Inflammatory macrophage (primary cell): ENCODE measurements around the gene XIAP.
"Not testable (repeated sequence)": the region's sequence is repeated elsewhere in the genome, so short reads cannot be mapped to it uniquely, and the experiment has no call there.

Experiments
- DNase-seq, 2 donors: peaks; one replicate each; pipeline ENCODE4 v3.0.0-alpha.2; 2020 to 2022

The XIAP gene

DNA sequence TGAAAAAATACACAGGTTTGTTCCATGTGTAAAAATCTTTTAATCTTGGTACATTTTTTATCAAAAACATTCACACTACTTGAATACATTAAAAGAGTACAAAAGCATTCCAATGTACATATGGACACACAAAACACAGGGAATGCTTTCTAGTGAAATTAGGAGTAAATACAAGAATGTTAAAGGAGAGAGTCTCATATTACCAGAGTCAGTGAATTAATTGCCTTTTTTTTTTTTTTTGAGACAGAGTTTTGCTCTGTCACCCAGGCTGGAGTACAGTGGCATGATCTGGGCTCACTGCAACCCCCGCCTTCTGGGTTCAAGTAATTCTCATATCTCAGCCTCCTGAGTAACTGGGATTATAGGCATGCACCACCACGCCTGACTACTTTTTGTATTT is 17.0 kb downstream of the XIAP start:
- no peak for DNase-seq

DNA sequence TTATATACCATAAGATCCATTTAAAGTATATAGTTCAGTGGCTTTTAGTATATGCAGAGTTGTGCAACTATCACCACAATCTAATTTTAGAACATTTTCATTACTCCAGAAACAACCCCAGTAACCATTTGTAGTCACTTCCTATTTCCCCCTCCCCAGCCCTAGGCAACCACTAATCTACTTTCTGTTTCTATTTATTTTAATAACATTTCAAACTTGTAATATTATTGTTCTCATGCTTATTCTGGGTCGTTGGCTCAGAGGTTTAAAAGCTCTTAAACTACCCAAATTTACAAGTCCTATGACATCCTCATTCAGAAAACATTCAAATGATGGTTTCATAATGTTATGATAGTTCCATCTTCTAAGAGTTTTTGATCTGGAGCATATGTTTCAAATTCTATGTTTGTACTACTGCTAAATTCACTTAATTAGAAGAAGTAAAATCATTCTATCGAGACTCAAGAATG is 18.4 kb downstream of the XIAP start:
- peak; percentile 27 to 50 for DNase-seq

DNA sequence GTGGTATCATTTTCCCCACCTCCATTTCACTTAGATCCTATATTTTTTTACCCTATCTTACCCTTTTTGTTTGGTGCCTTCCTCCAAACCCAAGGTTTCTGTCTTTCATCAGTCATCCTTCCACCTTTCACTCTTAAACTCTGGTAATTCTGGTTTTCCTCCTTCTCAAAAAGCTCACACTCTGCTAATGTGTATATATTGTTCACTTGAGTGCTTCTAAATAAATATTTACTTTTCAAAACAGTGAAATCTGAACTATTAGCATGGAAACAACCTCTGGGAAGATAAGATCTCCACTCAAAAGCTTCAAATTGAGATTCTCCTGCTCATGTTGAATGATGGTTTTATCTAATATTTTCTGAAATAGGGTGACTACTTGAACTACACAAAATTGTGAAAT is 21.5 kb downstream of the XIAP start:
- no peak for DNase-seq

DNA sequence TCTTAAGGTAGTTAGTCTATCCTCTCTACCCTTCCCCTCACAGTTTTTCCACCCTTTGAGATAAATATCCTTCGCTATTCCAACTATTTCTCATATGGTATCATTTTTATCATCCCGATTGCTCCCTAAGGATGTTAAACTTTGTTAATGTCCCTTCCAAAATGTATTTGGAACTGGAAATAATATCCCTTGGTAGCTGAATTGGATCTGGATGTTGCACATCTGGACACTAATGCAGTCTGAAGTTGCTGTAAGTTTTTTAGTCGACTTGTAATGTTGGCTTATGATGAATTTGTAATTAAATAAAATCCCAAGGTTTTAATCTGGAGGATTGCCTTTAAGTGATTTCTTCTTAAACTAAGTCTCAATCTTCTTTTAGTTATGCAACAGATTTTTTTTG is 22.5 kb downstream of the XIAP start:
- no peak for DNase-seq

DNA sequence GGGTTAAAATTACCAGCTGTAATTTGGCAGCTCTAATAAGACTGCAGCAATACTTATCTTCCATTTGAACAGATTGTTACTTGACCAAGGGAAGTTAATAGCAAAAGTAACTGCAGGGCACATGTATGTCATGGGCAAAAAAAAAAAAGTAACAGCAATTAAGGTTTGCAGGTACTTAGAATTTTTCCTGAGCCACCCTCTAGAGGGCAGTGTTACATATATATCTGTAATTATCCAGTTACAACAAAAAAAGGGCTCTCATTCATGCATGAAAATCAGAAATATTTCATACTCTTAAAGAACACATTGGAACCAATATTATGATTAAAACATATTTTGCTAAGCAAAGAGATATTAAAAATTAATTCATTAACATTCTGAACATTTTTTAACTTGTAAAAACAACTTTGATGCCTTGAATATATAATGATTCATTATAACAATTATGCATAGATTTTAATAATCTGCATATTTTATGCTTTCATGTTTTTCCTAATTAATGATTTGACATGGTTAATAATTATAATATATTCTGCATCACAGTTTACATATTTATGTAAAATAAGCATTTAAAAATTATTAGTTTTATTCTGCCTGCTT is 25.1 kb downstream of the XIAP start:
- DNase-seq, result peak; percentile 20 to 53

DNA sequence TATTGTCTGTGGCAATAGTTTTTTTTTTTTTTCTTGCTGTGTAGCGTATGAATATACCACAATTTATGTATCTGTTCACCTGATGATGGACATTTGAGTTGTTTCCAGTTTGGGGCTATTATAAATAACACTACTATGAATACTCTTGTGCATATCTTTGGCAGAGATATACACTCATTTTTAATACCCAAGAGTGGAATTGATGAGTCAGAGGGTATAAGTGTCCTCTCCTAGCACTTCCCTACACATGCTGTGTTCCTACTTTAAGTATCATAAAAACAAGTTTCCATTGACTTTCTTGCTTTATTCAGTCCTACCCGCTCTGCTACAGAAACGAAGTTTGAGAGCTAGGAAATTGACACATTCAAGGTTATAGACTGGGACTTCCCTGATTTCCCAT is 39.8 kb downstream of the XIAP start:
- DNase-seq, result no peak

DNA sequence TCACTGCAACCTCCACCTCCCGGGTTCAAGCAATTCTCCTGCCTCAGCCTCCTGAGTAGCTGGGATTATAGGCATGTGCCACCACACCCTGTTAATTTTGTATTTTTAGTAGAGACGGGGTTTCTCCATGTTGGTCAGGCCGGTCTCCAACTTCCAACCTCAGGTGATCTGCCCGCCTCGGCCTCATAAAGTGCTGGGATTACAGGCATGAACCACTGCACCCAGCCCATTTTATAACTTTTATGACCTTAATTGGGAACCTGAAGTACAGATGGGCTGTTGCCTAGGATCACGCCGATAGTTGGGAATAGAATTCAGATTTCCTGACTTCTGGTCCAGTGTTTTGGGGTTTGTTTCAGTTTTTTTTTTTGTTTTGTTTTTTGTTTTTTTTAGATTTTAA is 43.4 kb downstream of the XIAP start:
- not testable (repeated sequence) for DNase-seq

DNA sequence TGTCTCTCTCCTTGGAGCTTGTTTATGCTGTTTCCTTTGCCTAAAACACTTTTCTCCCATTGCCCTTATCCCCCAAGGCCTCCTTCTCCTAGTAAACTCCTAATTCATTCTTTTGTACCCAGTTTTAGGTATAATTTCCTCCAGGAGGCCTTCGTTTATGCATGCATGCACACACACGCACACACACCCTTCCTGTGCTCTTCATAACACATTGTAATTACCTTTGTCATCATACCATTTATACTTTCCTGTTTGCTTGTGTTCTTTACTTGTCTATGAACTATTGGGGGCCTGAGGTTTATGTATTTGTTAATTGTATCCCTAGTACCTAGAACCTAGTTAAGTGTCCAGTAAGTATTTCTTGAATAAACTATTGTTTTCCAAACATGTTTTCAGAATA is 45.5 kb downstream of the XIAP start:
- no peak for DNase-seq

DNA sequence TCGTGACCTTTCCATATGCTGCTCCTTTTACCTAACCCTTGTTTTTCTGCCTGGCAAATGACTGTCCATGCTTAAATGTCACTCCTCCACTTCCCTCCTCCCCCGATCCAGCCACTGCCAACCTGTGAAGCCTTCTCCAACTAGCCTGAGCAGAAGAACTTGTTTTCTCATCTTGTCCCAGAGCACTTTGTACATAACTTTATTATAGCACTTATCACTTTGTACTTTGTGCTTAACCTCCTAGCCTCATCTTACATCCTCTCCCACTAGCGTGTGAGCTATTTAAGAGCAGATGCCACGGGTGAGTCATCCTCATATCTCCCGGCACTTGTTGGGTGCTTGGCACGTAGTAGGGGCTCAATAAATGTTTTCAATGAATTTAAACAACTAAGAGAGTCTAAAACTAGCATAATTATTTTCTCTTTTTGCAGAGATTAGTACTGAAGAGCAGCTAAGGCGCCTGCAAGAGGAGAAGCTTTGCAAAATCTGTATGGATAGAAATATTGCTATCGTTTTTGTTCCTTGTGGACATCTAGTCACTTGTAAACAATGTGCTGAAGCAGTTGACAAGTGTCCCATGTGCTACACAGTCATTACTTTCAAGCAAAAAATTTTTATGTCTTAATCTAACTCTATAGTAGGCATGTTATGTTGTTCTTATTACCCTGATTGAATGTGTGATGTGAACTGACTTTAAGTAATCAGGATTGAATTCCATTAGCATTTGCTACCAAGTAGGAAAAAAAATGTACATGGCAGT is 46.9 kb downstream of the XIAP start:
- no peak for DNase-seq

DNA sequence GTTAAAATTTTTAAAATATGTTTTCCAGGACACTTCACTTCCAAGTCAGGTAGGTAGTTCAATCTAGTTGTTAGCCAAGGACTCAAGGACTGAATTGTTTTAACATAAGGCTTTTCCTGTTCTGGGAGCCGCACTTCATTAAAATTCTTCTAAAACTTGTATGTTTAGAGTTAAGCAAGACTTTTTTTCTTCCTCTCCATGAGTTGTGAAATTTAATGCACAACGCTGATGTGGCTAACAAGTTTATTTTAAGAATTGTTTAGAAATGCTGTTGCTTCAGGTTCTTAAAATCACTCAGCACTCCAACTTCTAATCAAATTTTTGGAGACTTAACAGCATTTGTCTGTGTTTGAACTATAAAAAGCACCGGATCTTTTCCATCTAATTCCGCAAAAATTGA is 49.7 kb downstream of the XIAP start:
- DNase-seq, result peak; percentile 58 to 80

DNA sequence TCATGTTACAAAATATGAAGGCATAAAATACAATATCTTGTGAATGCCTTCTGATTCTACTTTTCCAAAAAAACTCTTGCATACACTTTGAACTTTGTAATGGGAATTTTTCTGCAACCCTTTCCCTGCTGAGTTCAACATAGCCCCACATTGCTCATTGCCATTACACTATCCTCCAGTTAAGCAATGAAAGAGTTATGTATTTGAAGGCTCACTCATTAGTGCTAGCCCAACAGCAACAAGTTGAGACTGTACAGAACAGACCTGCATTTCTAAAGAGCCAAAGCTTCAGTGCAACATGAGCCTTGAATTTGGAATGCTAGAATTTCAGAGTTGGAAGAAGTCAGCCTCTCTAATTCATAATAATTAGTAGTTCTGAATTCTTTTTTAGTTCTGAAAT is 57.2 kb downstream of the XIAP start:
- DNase-seq, result no peak

DNA sequence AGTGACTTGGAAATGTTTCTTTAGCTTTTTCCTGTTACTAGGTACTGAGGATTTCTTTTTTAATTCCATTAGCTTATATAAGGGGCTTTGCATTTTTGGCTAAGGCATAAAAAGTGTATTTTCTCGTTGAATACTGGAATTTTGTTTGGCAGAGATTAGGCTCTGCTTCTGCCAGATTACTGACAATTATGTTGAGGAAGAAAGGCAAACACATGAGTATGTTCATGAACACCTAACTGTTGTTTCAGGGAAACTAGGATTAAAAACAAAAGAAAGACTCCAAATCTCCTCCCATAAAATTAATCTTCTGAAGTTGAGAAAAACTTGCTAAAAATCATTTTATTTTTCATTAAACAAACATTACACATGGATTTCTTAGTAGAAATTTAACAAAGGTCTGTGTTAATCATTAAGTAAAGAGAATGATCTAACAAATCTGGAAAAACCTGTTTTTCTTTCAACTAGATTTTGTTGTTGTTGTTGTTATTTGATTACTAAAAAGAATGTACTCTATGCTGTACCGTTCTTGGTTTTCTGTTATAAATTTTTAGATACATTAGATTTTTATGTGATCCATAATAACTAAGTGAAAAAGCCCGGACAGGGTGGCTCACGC is 58.4 kb downstream of the XIAP start:
- DNase-seq, result no peak

DNA sequence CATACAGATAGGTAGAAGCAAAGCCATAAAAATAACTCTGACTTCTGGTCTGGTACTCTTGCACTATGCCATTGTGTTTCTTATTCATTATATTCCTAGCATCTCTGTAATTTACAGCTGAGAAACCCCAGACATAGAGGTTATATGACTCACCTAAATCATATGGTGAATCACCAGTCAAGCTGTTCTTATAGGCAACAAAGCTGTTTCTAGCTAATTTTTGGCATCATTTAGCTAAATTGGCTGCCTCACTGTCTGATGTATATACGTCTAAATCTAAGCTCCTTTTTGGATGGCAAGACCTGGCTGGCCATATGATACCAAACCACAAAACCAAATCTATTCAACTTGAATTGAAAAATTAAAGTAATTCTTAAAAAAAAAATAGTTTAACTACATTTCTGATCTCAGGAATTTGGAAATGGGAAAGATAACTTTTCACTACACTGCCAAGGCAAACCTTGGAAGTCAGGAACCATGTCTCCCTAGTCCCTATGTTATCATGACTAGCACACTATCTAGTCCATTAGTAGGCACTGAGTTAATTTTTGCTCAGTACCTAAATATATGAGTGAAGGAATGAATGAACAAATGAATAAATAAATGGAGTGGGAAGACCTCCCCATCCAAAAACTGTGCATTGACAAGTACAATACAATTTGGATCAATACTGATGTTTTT is 60.4 kb downstream of the XIAP start:
- DNase-seq, result no peak

DNA sequence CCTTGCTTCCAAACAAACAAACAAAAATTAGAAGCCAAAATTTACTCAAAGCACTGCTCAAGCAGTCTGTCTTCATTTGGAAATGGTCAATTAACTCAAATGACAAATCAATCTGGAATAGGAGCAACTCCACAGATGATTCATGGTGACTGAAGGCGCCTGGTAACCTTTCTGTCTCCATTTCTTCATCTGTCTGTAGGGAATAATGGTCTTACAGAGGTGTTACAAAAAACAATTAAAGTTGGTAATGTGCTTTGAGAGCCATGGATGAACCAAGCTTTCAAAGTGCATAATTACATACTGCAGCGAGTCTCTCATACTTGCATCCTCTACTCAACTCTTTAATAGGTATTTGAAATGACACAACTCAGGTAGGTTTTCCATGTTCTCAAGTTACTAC is 63.4 kb downstream of the XIAP start:
- DNase-seq, result no peak

DNA sequence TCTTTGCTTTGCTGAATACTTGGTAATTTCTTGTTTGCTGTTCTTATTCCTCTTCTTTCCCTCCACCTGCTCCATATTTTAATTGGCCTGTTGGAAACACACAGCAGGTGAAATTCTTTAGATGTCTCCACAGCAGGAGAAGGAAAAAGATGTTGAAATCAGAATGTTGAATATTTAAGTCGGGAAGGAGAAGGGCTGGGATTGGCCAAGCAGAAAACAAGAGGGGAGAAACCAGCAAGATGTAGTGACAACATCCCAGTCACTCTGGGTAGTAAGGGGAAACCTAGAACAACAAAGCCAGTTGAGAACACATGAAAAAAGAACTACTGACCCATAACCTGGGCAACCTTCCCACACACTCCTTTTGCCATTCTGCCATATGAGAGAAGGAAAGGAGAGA is 64.3 kb downstream of the XIAP start:
- DNase-seq, result no peak

DNA sequence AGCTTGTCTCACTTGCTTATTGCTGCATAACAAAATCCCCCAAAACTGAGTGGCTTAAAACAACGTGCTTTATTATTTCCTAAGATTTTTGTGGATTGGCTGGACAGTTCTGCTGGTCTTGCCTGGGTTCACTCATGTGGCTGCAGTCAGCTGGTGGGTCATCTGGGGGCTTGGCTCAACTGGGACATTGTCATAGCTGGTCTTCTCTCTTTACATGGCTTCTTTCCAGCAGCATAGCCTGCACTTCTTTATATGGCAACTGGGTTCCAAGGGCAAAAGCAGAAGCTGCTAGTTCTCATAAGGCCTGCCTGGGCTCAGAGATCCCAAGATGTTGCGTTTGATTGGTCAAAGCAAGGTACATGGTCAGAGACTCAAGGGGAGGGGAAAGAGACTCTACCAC is 68.0 kb downstream of the XIAP start:
- peak; percentile 26 to 29 for DNase-seq

DNA sequence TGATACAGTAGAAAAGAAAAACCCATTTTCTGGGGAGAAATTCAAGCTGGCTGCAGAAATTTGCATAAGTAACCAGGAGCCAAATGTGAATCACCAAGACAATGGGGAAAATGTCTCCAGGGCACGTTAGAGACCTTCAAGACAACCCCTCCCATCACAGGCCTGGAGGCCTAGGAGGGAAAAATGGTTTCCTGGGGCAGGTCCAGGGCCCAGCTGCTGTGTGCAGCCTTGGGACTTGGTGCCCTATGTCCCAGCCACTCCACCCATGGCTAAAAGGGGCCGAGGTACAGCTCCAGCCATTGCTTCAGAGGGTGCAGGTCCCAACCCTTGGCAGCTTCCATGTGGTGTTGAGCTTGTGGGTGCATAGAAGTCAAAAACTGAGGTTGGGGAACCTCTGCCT is 72.2 kb downstream of the XIAP start:
- not testable (repeated sequence) for DNase-seq

DNA sequence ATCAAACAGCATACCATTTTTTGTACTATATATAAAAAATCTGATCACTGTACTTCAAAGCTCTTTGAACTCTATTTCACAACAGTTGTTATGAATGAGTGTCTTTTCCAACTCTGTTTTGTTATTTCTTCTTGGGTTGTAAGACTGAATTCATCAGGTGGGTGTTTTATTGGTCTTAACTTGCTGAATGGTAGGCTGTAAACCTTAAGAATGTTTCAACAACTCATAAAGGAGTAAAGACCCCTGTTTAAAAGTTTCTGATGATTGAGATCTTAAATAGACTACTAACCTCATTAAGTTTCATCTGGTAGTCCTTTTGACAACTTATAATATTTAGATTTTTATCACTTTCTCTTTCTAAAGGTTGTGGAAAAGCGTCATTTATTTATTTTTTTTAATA is 83.2 kb downstream of the XIAP start:
- DNase-seq, result no peak

DNA sequence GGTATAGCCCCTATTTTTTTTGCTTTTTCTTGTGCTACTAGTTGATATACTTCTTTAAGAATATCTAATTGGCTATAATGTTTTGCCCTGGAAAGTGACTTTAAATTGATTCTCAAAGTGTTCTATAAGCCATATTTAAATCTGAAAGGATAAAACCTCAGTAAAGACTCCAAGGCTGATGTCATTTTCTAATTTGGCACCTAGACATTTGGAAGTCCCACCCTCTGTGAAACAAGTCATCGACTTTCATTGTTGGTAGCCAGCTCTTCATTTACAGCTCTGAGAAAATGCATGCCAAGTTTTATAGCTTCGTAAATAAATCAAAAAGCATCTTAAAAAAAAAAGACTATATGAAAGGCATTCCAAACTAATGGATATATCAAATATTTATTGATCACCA is 83.6 kb downstream of the XIAP start:
- no peak for DNase-seq

DNA sequence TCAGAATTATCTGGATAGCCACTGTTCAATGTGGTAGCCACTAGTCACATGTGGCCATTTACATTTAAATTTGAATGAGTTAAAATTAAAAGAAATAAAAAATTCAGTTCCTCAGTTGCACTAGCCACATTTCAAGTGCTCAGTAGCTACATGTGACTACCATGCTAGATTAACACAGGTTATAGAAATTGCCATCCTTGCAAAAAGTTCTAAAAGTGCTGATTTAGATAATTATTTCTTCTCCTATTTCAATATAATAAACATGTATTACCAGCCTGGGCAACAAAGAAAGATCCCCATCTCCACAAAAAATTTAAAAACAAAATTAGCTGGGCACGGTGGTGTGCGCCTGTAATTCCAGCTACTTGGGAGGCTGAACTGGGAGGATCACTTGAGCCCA is 90.0 kb downstream of the XIAP start:
- DNase-seq, result no peak

DNA sequence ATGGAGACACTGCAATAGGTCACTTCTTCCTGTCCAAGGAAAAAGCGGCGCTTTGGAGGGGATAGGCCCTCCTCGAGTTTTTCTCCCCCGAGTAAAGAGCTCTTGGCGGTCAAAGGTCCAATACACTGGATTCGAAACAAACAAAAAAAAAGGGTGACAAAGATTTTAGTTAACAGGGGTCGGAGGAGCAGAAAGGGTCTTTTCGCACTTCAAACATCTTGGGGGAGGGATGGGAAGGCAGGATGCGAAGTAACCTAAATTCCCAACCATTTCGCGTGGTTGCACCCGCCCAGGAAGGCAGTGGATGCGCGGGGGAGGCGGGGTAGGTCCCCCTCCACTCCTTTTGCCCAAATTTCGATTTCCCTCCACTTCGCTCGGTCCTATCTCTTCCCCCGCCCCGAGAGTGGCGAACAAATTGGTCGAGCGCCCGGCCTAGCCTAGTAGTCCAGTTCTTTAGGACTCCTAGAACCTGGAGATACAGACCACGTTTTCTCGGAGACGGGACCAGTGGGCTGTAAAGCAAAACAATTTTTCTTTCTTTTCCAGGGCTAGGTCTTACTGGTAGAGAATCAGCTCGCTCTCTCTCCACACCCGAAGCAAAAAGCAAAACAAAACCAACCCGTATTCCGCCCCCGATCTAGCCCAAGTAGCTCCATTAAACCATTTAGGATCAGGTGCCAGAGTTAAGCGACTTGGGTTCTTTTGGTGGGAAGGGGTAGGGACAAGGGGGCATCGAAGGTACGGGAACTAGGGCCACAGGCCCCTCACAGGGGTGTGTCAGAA is 99.6 kb downstream of the XIAP start:
- DNase-seq, result peak; percentile 6 to 17

DNA sequence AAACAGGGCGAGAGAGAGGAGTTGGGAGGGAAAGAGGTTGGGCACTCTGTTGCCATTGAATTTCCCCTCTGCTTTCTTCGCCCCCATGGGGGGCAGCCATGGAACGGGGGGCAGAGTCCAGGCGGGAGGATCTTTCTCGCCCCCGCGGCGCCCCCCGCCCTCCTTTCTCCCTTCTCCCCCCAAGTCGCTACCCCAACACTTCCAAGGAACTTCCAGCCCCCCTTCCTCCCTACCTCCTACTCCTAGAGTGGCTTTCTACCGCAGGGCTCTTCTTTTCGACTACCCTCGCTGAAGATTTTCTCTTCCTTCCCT is 101.1 kb downstream of the XIAP start:
- DNase-seq, result no peak
